HG02678 (cell line): ENCODE results near the gene RPP25L.

Experiments used
- ATAC-seq: cut with Tn5 transposase; IDR thresholded peaks from one replicate; pipeline ENCODE4 v1.9.1; 2021; ENCODE audit warnings: mild to moderate bottlenecking, moderate library complexity; ENCODE audit not compliant: unreplicated experiment

RPP25L gene

DNA sequence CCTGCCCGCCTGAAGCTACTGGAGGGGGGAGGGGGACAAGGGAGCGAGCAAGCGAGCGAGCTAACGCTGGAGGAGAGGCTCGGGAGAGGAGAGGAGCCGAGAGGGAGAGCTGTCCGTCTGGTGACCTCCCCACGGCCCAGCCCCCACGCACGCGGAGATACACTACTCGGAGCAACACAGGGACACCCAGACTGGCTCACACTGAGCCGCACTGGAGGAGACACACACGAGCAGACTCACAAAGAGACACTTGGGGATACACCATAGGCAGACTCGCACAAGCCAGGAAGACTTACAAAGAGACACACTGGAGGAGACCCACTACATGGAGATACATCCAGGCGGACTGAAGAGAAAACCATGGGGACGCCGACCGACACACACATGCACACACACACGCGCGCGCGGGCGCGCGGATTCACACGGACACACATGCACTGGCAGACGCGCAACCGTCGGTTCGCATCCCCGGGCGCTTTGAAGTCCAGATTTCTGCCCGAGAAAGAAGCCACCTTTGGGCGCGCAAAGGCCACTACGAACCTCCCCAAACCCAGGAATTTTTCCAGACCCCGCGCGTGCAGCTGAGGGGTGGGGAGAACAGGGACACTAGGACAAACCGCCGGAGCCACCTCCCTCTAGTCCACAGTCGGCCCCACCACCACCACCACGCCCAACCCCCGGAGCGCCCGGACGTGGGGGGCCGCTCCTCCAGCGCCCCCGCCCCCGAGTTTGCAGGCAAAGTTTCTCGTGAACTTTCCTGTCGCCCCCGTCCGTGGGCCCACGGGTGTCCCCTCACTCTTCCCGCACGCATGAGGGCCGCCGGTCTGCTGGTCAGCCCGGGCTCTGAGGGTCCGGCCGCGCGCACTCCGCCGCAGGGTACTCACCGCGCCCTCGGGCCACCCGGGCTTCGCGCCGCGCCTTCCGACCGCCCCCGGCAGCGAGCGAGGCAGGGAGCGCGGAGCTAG lies 22.9 kb downstream of the RPP25L start:
- ATAC-seq: no peak

DNA sequence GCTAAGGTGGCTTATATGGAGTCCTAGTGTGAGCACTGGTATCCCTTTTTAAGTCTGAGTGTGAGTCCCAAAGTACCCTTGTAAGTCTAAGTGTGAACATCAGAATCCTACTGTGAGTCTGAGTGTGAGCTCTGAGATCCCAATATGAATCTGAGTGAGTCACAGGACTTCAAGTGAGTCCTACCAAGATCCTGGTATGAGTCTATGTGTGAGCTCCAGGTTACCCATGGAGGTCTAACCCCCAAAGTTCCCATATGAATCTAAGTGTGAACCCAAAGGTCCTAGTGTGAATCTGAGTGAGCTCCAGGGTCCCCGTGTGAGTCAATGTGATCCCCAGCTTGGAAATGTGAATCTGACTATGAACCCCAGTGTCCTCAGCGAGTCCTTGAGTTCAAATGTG lies 24.6 kb downstream of the RPP25L start:
- ATAC-seq: no peak

DNA sequence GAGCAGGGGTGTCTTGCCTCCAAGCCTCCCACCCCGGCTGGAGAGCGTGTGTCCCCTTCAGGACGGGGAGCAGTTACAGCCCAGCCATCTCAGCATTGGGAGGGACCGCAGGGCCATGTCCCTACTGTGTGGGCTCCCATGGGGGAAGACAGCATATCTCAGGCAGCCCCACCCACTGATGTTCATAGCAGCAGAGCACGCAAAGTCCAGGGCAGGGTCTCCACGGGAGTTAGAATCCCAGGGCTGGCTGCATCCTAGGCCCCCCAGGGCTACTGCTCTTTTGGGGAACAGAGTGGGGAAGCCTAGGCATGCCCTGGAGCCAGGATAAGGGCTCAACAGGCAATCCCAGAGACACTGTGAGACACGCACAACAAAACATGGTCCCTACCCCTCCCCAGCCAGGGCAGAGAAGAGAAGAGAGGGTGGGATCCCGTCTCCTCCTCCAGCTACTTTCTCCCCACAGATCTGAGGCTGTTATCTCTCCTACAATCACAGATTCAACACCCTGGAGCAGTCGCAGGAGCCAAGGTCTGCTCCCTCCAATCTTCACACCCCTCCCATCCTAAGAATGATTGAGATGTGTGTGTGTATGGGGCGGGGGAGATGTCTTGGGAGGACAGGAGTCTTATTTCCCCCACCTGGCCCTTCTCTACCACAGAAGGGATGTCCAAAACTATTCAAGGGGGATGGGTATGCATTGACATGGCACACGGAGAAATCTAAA lies 25.8 kb downstream of the RPP25L start:
- no peak for ATAC-seq

DNA sequence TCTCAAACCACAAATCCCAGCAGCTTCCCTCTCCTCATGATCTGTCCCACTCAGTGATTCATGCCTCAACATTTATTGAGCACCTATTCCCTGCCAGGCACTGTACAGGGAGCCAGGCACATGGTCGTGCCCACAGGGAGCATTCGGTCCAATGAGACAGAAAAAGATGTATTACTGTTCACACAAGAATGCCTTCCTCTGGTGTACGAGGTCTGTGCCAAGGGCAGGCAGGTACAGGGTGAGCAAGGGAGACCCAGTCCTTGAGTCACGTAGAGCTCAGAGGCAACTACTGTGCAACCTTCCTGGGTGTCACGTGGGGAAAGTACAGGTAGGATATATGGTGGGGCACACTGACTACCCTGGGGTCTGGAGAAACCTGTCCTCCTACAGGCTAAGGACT lies 26.9 kb downstream of the RPP25L start:
- ATAC-seq: no peak

DNA sequence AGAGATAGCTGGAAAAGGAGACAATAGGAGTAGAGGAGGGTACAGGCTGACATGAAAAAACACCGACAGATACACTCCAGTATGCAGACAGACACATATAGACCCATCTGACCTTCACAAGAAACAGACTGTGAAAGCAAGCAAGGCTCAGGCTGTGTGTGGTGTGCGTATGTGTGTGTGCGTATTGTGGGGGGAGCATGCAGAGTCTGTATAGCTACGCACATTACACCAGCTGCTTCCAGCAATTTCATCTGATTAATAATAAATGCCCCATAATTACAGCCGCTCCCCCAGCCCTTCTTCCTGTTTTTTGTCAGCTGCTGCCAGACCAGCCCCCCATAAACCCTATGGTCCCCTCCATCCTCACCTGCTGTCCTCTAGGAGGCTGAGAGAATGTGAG lies 29.1 kb downstream of the RPP25L start:
- ATAC-seq: no peak

DNA sequence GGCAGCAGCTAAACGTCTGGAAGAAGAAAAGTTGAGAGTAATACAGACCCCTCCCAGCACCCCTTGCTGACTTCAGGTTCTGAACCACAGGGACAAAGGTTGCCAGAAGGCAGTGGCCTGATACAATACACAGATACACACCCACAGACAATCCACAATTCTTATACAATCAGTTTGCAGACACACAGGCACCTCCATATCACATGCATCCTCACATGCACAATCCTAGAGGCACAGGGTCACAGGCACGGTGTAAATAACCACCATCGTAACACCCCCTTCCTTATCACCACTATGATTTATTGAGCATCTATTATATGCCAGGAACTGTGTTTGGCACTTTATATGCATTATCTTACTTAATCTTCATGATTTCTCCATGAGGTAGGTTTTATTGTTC lies 30.6 kb downstream of the RPP25L start:
- no peak for ATAC-seq

DNA sequence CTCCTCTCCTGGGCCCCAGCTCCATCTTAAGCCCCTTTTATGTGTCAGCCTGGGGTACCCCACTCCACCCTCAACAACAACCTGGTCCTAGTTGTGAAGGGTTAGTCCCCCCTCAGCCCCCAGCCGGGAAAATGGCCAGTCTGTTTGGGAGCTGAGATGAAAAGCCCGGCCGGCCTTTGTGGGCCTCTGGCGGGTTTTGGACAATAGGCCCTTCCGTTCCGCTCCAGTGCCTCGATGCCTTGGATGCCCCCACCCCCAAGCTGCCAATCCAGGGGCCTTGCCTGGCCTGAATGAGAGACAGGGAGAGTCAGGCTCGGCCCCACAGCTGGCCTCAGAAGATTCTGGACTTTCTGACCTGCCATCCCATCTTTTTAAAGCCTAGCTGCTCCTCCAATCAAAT lies 31.5 kb downstream of the RPP25L start:
- ATAC-seq: no peak

DNA sequence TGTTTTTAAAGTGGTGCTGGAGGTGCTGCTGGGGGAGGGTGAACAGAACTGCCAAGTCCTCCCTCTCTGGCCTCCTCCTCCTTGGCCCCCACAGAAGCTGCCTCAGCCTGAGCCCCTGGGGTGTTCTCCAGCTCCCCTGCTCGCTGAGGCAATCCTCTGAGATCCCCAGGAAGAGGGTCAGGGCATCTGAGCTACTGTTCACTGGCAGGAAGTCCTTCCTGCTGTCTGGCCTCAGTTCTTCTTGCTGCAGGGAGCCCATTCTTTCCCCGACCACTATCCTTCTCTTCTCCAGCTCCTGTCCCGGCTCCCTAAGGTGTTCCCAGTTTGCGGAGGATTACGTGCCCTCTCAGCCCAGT lies 32.1 kb downstream of the RPP25L start:
- no peak for ATAC-seq

DNA sequence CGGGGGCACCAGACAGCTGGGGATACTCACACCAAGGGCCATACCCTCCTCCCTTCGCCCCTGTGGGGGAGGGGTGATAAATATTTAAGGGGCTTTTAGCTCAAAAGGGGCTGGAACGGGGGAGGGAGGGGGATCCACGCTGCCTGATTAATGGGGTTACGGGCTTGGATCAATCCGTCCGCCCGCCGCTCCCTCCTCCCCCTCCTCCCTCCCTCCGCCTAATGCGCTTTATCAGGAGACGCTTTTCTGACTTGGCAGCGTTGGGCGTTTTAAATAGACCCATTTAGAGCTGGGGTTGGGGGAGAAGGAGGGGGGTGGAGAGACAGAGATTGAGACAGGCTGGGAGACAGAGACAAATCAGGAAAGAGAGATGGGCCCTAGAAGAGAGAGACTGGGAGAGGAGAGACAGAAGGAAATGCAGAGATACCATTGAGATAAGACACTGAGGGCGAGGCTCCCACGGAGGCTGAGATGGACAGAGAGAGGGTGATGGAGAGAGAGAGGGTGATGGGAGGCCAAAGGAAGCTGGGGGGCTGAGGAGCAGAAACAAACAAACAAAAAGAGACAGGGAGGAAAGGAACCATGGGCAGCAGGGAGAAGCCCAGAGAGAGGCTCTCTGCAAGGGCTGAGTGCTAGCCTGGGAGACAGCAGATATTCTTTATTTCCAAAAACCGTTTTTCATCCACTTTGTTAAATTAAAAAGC lies 32.6 kb downstream of the RPP25L start:
- no peak for ATAC-seq

DNA sequence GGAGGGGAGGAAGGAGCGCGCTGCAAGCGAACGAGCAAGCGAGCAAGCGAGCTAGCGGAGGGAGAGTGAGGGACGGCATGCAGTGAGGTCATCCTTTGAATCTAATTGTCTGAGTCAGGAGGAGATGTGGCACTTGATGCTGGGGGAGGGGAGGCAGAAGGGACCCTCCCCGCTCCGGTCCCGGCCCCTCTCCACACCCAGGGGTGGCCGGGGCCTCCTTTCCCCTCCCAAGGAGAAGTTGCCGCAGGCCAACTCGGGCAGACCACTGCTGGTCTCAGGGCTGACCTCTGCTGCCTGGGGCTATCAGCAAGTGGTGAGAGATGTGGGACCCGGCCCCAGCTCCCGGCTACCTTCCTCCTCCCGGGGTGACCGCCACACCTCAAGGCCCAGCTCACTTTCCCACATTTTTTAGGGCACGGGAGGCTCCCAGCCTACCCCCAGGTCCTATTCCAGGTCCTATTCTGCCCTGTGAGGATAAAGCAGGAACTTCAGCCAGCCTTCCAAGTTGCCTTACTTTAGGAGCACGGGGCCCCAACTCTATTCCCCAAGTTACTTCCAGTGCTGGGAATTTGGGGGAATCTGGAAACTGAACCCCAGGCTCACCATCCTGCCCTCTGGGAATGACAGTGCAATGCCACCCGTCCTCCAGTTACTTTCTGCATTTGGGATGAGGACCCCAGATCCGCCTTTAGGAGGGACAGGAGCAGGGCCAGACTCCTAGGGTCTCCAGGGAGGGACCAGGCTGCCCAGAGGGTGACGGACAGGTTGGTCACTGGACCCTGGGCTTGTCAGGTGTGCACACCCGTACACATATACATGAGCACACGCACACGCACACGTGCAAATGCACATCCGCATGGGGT lies 33.4 kb downstream of the RPP25L start:
- no peak for ATAC-seq

DNA sequence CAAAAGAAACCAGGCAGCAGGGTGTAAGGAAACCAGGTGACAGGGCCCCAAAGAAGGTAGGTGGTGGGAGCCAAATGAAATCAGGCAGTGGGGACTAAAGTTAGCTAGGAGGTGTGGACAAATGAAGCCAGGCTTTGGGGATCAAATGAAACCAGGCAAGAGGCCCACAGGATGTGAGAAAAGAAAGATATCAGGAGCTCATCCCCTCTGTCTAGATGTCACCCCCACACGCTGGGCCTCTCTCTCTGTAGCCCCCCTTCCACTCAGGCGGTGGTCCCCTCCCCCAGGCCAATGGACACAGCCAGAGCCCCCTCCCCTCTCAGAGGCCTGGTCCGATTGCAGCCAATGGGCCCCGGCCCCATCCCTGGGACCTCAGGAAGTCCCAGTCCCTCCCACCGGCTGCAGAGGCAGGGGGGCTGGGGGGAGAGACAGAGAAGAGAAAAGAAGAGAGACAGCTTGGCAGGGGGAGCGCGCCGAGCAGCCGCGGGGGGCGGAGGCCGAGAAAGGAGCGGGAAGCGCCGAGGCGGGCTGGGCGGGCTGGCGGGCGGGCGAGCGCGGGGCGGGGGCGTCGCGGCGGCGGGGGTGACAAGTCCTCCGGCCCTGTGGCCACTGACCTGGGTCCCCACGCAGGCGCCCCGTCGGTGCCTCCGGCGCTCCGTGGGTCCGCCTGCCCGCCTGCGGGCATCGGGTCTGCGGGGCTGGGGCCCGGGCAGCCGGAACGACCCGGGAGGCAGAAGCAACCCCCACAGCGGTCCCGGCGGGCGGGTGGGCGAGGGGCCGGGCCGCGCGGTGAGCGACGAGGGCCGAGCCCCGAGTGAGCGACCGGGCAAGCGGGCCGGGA lies 34.3 kb downstream of the RPP25L start:
- ATAC-seq: no peak

DNA sequence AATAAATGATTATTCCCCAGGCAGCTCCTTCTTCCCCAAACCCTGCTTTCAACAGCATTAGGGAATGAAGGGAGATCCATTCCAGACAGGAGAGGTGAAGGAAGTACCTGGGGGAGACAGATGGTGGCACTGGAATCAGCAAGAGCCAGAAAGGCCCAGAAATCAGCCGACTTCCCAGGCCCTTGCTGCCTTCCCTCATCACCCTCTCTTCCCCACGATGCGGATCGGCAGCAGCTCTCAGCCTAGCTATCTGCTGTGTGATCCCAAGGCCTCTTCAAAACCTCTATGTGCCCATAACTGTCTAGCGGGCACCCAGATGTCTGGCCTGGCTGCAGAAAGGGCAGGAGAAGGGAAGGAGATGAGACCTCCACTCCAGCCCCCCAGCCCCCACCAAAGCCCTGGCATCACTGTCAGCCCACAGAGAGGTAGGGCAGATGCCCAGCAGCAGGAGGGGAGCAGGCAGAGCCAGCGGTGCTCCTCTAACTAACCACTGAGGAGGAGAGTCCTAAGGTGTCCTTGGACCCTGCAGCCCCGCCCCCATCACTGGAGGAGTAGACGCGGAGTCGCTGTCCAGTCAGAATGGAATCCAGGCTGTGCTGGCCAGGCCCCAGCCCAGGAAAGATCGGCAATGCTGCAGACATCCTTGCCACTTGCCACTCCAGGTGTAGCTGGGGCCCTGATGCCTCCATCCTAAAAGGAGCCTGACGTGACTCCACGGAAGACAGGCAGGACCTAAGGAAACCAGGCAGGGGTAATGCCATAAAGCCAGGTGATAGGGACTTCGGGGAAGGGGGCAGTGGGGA lies 35.1 kb downstream of the RPP25L start:
- no peak for ATAC-seq

DNA sequence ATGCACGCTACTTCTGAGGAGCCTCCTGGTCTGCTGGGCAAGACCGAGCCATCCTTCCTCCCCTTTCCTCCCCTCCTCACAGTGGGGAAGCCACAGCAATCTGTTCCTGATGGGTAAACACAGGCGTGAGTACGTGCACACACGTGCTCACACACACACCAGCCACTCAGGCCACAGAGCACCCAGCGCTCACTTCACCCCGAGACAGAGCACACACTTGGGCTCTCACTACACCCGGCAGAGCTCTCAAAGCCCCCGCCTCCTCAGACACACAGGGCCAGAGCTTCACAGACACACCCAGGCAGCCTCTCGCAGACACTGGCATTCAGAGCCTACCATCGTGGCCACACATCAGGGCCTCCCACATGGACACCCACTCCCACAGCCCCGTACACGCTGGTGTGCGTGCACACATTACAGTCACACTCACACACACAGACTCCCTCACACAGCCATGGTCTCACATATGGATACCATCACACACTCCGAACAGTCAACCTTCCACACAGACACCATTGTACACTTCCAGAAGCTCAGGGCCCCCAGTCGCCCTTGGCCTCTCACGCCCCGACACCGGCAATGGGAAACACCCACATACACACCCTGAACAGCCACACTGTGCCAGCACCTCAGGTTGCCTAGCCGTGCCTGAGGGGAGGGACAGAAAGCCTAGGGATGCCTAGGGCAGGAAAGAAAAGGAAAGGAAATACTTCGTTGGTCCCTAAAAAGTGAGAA lies 35.9 kb downstream of the RPP25L start:
- no peak for ATAC-seq

DNA sequence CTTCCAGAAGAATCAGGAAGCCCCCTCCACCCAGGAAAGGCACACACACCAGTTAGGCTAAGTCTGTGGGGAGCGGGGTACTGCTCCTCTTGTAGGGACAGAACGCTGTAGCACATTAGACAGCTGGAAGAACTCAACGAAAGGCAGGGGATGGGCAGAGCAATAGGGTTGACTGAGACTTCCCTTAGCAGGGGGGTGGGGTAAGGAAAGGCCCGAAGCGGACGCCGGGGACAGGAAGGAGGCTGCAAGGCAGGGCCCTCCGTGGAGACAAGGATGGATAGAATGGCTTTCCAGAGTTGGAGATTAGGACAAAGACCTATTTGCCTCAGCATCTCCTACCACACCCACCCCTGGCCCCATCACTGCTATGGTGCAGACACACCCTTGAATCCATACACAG lies 36.7 kb downstream of the RPP25L start:
- no peak for ATAC-seq

DNA sequence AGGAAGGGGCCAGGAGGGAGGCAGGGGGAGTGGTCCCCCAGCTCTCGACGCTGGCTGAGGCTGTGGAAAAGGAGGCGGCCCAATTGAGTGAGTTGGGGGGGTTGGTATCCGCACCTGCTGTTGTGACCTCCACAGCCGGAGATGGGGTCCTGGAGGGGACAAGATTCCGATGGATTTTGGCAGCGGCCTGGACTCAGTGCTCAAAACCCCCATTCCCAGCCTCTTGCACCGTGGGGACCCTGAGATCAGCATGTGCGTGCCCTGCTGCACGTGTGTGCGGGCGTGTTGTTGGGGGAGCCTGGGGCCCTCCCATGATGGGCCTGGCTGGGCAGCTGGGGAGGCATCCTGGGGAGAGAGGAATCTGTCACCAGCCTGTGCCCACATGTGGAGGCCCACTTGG lies 37.3 kb downstream of the RPP25L start:
- ATAC-seq: no peak

DNA sequence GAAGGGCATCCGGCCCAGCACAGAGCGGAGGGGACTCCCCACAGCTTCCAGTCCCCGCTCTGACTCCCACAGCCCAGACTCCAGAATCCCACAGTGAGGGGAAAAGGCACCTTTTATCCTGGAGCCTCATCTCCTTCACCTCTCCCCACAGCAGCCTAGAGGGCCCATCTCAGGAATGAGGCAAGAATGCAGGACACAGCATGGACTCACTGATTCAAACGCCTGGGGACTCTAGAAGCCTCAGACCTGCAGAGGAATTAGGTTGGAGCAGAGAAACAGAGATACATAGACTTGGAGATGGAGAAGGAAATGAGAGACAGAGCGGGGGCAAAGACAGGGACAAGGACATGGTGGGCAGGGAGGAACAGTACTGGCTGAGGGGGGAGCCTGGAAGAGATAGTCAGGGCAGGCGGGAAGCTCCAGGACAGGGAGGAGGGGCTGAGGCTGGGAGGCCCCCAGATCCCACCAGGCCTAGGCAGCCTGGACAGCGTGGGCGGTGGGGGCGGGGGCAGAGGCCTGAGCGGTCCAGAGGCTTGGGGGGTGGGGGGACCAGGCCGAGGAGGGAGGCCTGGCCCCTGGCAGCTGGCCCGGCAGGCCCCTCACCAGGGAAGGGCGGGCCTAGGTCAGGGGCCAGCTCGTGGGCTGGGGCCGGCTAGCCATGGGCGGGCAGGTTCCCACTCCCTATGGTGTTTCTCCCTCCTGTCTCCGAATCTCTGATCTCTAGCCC lies 38.1 kb downstream of the RPP25L start:
- no peak for ATAC-seq

DNA sequence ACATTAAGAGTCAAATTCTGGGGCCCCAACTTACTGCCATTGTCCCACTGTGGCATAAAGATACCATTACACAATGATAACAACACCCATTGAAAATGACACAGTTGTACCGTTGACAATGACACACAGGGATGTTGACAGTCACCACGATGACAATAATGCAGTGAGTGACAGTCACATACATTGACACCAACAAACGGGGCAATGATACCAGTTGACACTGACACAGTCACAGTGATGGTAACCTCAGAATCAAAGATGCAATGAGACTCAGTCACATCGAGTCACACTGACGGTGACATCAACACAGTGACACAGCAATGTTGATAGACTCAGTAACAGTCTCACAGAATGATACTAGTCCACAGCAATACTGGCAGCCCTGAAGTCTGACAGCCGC lies 39.3 kb downstream of the RPP25L start:
- no peak for ATAC-seq

DNA sequence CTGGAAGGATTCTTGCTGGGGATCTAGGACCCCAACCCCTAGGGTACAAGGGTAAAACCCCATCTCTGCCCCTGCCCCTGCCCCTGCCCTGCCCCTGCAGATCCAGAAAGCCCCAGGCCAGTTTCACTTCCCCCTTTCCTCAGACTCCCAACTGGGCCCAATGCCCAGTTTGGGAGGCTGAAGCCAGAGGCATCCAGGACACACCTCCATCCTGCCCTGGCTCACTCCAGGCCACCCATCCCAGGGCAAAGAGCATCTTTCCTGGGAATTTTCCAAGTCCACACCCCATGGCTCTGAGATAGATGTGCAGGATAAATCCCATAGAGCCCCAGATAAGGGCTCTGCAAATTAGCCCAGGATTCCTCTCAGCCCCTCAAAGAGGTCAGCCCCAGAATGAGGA lies 39.8 kb downstream of the RPP25L start:
- no peak for ATAC-seq
